Sigmoid colon (tissue), 4 donors: ENCODE results near the gene FNIP2.

ENCODE experiments used
- EP300 ChIP-seq, 4 donors: sonication (generic); formaldehyde crosslinking; IDR thresholded peaks; one replicate each; pipeline ENCODE4 v1.6.1; 2017; ENCODE audit warnings: antibody characterized with exemption in 4 of 4
- POLR2A ChIP-seq, 2 donors: fragments of 450-650 bp; IDR thresholded peaks; one replicate each; pipeline ENCODE4 v1.6.1; 2016; ENCODE audit warnings: antibody characterized with exemption in 2 of 2, mild to moderate bottlenecking in 2 of 2, moderate library complexity in 2 of 2
- POLR2AphosphoS5 ChIP-seq, 4 donors: sonication (generic); formaldehyde crosslinking; IDR thresholded peaks; one replicate each; pipeline ENCODE4 v1.6.1; 2017; ENCODE audit warnings: antibody characterized with exemption in 4 of 4
- TF ChIP-seq, protein P1 (sequence below), 4 experiments: fragments of 450-650 bp in 3 of 4; fragments of 200-600 bp in 1 of 4; IDR thresholded peaks; one replicate each; pipeline ENCODE4 v1.5.1; 2016 to 2019; ENCODE audit warnings: antibody characterized with exemption in 4 of 4, mild to moderate bottlenecking in 3 of 4, moderate library complexity in 2 of 4

DNA sequence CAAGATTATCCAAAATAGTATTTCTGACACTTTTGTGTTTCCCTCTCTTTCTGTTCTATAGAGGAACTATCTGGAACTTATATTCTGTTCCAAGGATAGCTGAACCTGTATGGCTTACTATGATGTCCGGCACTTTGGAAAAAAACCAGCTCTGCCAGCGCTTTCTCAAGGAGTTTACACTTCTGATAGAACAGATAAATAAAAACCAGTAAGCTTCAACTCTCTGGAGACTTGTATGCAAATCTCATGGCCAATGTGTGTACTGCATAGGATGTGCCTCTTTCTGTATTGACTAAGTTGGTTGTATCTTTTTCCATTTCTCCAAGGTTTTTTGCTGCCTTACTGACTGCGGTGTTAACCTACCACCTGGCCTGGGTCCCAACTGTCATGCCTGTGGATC lies 92.5 kb downstream of the FNIP2 start:
- TF ChIP-seq, protein P1, sequence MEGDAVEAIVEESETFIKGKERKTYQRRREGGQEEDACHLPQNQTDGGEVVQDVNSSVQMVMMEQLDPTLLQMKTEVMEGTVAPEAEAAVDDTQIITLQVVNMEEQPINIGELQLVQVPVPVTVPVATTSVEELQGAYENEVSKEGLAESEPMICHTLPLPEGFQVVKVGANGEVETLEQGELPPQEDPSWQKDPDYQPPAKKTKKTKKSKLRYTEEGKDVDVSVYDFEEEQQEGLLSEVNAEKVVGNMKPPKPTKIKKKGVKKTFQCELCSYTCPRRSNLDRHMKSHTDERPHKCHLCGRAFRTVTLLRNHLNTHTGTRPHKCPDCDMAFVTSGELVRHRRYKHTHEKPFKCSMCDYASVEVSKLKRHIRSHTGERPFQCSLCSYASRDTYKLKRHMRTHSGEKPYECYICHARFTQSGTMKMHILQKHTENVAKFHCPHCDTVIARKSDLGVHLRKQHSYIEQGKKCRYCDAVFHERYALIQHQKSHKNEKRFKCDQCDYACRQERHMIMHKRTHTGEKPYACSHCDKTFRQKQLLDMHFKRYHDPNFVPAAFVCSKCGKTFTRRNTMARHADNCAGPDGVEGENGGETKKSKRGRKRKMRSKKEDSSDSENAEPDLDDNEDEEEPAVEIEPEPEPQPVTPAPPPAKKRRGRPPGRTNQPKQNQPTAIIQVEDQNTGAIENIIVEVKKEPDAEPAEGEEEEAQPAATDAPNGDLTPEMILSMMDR (IDR thresholded peaks at IDR 0.05): no peak
- TF ChIP-seq POLR2A (IDR thresholded peaks at IDR 0.05): no peak
- TF ChIP-seq POLR2AphosphoS5 (IDR thresholded peaks at IDR 0.05): no peak
- no peak for TF ChIP-seq EP300 (IDR thresholded peaks at IDR 0.05)
